ENCODE data around the gene SCO2. TPM values are rescaled to one million over a fixed set of nuclear protein-coding genes. Genes with fewer than 3 reads are reported as not detected.

SCO2 gene
- total RNA-seq, 1 experiment from 2014 or later: 7.7 TPM

DNA sequence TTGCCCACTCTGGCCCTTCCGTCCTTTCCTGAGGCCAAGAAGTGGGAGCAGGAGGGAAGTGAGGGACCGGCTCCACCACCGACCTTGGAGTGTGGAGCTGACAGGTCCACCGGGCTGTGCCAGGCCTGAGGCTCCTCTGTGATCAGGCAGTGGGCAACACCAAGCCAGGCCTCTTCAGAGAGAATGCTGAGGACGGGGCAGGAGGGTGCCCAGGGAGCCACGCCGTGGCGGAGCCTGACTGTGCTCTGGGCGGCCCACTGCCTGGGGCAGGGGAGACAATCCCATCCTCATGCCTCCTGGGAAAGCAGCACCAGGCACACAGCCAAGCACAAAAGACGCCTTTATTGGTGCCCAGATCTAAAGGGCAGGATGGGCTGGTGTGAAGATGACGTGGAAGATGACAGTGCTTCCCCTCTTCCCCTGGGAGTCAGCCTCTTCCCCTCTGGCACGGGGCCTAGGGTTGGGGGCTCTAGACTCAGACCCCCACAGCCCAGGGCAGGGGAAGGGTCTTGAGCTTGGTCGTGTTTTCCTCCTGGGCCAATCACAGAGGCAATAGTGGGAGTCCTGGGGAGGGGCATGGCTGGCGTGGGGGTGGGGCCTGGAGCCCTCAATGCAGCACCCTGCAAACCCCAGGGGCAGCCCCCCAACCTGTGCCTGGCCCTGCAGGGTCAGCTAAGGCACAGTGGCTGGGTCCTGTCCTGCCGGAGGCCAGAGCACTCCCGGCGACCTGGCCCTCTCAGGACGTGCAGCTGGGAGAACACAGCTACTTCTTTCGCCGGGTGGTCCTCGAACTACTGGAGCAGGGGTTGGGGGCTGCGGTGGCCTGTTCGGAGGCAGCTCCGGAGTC, 22.5 kb downstream of the SCO2 start:
- DNase-seq (ENCODE audit: low read depth): no peak

GRCh38 chr22:50502096-50502495, 23.3 kb downstream of the SCO2 start:
- DNase-seq (ENCODE audit: low read depth): no peak

DNA sequence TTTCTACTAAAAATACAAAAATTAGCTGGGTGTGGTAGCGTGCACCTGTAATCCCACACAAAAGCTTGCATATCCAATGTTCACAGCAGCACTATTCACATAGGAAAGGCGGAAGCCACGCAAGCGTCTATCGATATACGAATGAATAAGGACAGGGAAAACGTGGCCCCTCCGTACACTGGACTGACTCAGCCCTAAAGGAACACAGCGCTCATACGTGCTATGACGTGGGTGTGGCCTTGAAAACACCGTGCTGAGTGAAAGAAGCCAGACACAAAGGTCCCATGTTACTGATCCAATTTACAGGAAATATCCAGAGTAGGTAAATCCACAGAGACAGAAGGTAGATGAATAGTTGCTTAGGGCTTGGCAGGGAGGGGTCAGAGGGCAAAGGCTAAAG, 24.9 kb downstream of the SCO2 start:
- no peak for DNase-seq (ENCODE audit: low read depth)

DNA sequence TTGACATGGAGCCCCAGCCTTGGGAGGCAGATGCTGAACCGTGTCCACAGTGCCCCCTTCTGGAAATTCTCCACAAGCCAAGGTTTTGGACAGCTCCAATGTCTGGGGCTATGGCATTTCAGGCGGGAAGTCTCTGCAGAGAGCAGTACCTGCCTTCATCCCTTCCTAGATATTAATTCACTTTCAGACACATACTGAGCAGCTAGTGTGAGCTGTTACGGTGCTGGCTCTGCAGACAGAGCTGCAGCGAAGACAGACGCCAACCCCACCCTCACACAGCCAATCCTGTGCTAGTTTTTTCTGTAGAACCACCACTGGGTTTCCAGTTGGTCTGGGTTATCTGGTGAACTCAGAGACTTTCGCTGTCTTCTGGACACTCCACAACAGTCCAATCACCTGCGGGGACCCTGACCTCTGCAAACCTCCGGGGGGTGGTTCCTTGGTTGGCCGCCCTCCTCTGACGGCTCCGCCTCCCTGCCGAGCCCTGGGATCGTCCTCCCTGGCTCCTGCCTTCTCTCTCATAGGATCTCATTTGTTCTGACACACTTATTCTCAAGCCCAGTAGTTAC, 27.0 kb downstream of the SCO2 start:
- peak; percentile 53 for DNase-seq (ENCODE audit: low read depth)

GRCh38 chr22:50497093-50497492, 28.3 kb downstream of the SCO2 start:
- no peak for DNase-seq (ENCODE audit: low read depth)

DNA sequence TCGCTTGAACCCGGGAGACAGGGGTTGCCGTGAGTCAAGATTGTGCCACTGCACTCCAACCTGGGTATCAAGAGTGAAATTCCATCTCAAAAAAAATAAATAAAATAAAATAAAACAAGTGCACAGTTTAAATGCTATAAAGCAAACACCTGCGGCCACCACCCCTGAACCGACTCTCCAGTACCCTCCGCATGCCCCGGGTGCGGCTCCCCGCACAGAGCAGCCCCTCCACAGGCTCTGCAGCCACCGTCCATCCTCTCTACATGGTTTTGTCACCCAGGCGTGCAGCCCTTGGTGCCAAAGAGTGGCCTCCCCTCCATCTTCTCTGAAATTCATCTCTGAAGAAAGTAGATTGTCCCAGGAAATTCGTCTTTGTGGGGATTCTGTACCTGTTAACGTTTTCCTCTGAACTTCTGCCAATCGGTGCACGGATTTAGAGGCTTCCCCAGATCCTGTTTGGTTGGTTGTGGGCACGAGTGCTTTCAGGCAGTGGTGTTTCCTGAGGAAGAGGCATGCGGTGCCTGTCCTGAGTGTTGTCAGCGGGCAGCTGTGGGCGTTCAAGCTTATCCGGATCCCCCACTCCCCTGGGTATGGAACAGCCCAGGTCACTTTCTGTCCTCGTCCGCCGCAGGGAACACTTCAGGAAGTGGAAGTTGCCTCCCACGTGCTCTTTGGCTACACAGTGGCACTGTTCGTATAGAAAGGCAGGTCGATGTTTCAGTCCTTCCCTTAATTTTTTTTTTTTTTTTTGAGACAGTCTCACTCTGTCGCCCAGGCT, 34.7 kb downstream of the SCO2 start:
- DNase-seq (ENCODE audit: low read depth): no peak

DNA sequence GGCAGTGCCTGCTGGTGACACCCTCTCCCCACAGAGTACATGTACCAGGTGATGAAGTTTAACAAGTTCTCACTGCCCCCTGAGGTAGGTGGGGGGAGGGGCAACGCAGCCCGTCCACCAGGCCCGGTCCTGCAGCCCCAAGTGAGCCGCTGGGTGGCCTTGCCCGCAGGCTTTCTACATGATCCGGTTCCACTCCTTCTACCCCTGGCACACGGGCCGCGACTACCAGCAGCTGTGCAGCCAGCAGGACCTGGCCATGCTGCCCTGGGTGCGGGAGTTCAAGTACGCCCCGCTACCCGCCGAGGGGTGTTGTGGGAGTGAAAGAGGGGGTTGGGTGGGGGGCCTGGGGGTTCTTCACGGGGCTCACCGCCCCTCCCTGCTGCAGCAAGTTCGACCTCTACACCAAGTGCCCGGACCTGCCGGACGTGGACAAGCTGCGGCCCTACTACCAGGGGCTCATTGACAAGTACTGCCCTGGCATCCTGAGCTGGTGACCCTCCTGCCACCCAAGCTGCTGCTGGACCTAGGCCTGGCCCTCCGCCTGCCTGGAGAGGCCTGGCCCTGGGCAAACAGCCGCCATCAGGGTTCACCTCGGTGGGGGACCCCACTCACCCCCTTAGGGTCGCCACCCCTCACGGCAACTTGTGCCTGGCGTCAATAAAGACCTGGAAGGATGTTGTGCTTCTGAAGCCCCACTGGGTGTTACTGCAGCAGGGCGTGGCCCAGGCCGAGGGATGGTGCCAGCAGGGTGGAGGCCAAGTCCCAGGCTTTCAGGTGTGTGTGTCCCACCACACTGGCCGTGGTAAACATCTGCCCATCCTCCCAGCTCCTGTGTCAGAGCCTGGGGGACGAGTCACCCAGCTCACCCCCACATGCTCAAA, 35.8 kb downstream of the SCO2 start:
- DNase-seq (ENCODE audit: low read depth): no peak

- DNase-seq (ENCODE audit: low read depth): no peak
Observed at GRCh38 chr22:50488886-50489285, 36.5 kb downstream of the SCO2 start.

- DNase-seq (ENCODE audit: low read depth): no peak
Observed at GRCh38 chr22:50488006-50488677, 37.3 kb downstream of the SCO2 start.

DNA sequence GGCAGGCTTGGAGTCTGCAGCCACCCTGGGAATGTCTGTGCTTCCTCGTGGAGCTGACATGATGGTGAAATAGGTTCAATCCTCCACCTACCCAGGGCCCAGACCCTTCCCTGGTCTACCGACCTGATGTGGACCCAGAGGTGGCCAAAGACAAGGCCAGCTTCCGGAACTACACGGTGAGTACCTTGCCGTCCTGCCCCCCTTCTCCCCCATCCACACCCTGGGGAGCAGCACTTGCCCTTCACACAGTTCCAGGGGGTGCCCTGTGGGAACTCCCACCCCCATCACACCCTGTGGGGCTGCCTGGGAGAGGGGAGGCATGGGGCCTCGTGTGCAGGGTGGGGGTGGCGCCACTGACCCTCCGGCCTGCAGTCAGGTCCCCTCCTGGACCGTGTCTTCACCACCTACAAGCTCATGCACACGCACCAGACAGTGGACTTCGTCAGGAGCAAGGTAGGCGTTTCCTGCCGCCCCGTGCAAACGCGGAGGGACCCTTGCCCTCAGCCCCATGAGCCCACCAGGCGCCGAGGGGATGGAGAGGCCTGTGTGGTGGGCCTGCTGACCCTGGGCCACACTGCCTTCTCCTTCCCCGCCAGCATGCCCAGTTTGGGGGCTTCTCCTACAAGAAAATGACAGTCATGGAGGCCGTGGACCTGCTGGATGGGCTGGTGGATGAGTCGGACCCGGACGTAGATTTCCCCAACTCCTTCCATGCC, 38.0 kb downstream of the SCO2 start:
- no peak for DNase-seq (ENCODE audit: low read depth)

DNA sequence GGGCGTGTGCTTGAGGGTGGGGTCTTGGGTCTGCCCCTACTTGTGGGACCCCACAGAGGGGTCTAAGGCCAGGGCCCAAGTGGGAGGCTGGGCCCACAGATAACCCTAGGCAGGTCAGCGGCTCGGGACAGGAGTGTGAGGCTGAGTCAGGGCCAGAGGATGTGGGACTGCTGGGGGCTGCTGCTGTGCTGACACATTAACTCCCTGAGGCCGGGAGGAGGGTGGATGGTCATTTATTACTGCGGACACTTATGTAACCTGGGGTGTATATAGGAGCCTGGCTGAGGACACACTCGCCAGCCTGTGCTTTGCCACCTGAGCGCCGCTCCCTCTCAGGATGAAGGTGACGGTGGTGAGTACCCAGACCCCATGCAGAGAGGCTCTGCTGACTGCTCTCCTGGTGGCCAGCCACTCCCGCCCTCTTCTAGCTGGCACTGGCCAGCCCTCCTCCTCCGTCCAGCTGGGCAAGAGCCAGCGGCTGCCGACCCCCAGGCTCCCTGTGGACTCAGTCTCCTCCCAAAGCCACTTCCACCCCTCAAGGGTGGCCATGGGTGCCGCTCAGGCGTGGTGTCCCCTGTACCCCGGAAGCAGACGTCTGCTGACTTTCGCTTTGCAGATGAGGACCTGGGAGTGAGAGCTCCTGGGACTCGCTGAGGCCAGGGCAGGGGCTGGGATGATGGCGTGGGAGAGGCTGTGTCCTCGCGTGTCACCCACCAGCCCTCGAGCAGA, 38.7 kb downstream of the SCO2 start, which contains the start of gene MIOX:
TSS of gene MIOX (plus strand) at position 299 of the 729 bp plus-strand sequence. CDS start at position 338, 39 bp downstream.
- DNase-seq (ENCODE audit: low read depth): no peak

DNA sequence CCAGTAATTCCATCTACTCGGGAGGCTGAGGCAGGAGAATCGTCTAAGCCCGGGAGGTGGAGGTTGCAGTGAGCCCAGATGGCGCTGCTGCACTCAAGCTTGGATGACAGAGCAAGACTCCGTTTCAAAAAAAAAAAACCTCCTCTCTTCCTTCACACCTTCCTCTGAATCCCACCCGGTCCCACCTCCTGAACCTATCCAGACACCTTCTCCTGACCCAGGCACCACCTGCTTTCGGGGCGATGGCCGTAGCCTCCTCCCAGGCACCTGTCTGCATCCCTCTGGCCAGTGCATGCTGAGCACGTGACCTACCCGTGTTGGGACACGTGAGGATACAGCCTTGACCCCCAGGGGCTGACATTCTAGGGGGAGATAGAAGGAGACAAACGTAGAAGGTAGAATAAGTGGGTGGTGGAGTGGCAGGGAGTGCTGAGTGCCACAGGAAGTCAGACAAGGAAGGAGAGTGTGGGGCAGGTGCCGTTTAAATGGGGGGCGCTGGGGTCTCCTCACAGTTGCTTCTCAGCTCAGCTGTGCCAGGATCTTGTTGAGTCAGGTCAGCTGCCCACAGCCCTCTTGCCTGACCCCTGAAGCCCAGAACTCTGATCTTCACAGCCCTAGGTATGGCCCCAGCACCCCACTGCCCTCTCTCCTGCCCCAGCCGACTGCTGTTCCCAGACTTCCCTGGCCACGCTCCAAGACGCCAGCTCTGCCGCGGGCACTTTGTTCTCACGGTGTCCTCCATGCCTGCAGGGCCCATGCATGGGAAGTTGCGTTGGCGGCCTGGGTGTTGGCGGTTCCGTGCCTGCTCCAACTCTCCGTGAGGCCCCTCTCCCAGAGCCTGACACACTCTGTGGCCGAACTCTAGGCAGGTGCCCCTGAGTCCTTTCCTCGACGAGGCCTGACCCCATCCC, 39.9 kb downstream of the SCO2 start:
- DNase-seq (ENCODE audit: low read depth): no peak

DNA sequence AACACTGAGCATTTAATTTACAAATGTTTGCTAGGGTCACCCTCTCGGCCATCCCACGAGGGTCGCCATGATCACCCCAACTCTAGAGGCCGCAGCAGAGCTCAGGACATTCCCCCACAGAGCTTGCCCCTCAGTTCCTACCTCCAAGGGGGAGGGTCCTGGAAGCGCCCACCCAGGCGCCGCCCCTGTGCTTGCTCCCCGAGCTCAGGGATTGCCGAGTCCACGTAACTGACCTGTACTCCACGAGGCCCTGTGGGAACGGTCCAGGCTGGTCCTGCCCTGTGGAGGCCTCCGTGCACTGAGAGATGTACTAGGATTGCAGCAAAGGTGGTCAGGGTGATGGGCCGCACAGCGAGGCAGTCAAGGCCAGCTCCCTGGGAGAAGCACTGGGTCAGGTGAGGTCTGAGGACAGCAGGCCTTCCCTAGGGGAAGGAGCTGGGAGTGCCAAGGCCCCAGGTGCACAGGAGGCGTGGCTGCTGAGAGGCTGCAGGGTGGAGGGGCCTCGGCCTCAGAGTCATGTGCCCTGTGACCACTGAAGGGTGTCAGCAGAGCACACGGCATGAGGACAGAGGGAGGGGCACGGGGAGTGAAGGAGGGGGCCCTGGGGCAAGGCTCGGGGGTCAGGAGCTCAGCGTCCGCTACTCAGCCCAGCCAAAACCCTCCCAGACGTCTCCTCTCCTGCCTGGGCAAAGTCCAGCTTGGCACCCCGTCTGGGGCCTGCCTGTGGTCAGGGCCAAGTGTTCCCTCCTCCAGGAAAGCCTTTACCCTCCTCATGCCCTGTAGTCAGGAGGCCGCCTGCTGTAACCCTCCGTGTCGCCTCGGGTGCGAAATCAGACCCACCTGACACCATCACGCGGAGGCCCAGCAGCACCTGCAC, 41.2 kb downstream of the SCO2 start:
- no peak for DNase-seq (ENCODE audit: low read depth)

GRCh38 chr22:50483556-50483955, 41.8 kb downstream of the SCO2 start:
- DNase-seq (ENCODE audit: low read depth): no peak

DNA sequence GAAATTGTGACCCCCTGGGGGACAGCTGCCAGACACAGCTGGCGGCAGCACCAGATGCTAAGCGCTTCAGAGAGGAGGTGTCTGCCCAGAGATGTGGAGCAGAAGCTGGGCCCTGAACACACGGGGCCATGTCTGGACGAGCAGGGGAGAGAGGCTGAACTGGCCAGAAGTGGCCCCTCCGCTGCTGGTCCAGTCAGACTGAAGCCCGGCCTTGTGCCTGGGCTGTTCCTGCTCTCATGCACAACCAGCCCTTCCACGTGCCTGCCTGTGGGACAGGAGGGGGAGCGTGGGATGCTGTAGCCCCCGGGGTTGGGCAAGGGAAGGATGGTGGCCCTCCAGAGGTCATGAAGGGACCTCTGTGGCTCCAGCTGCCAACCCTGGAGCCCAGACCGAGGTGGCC, 42.3 kb downstream of the SCO2 start:
- DNase-seq (ENCODE audit: low read depth): no peak

DNA sequence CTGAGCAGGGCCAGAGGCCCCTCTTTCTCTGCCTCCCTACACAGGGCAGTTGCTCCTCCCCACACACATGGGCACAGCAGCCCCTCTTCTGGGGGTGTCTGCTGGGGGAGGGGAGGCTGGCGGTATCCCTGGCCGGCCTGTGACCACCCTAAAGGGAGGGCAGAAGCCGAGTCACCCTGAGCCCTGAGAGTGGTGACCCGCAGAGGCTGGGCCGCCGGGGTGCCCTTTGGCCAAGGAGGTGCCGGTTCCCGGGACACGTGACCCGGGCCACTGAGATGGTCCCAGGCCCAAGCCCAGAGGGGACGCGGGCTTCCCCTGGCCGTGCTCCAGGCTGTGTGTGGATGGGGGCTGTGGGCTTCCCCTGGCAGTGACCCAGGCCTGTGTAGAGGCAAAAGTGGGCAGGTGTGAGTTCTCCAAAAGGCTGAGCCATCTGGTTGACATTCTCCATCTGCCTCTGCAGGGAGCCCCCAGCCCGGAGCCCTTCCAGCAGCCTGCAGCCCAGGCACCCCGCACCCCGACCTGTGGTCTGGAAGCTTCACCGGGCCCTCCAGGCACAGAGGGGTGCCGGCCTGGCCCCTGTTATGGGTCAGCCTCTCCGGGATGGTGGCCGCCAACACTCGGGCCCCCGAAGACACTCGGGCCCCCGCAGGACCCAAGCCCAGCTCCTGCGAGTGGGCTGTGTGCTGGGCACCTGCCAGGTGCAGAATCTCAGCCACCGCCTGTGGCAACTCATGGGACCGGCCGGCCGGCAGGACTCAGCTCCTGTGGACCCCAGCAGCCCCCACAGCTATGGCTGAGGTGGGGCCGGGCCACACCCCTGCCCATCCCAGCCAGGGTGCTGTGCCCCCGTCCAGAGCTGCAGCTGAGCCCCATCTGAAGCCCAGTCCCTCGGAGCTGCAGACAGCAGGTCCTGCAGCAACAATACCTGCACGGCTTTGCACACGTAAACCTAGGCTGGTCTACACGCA, 43.0 kb downstream of the SCO2 start:
- DNase-seq (ENCODE audit: low read depth): no peak

Measured in LHCN-M2 (cell line).